WERI-Rb-1 (cell line): ENCODE results near the gene ZNF444.
A peak's percentile ranks its signal among the peaks of the same experiment; 100 is the strongest.
"Not testable (repeated sequence)": the region's sequence is repeated elsewhere in the genome, so short reads cannot be mapped to it uniquely, and the experiment has no call there.

Experiments
- DNase-seq: peaks from one replicate; pipeline ENCODE4 v3.0.0-alpha.2; 2020
- H3K27ac ChIP-seq: fragments of 250-450 bp; sonication (Bioruptor Pico); 2 replicates; pipeline ENCODE4 v1.5.1; 2020; ENCODE audit warnings: mild to moderate bottlenecking, moderate library complexity
- H3K27me3 ChIP-seq: fragments of 250-450 bp; sonication (Bioruptor Pico); 2 replicates; pipeline ENCODE4 v1.5.1; 2021; ENCODE audit warnings: mild to moderate bottlenecking, low read depth, moderate library complexity; ENCODE audit not compliant: insufficient read depth, severe bottlenecking
- H3K36me3 ChIP-seq: fragments of 250-450 bp; sonication (Bioruptor Pico); 2 replicates; pipeline ENCODE4 v1.5.1; 2020; ENCODE audit warnings: mild to moderate bottlenecking, moderate library complexity
- H3K4me3 ChIP-seq: 2 replicates; pipeline ENCODE4 v1.5.1; 2011; ENCODE audit warnings: low read depth, mild to moderate bottlenecking, control low read depth, low read length
- H3K9me3 ChIP-seq: fragments of 250-450 bp; sonication (Bioruptor Pico); 2 replicates; pipeline ENCODE4 v1.5.1; 2021; ENCODE audit warnings: mild to moderate bottlenecking, moderate library complexity; ENCODE audit not compliant: severe bottlenecking
- CTCF ChIP-seq: IDR thresholded peaks from 2 replicates; pipeline ENCODE4 v1.5.1; 2011; ENCODE audit warnings: low read depth, mild to moderate bottlenecking, control low read depth, inconsistent platforms, low read length

ZNF444 gene

GRCh38 chr19:56193981-56194640 is 53.0 kb downstream of the ZNF444 start:
- H3K27me3 ChIP-seq: no peaks in the 10 kb centered on the region
- TF ChIP-seq CTCF: no peak
- peak overlapping the region; percentile 29 for H3K4me3 ChIP-seq
- DNase-seq: peak; percentile 60
- H3K27ac ChIP-seq: peak overlapping the region; percentile 56
- H3K9me3 ChIP-seq: no peaks in the 10 kb centered on the region
- H3K36me3 ChIP-seq: no peaks in the 10 kb centered on the region

DNA sequence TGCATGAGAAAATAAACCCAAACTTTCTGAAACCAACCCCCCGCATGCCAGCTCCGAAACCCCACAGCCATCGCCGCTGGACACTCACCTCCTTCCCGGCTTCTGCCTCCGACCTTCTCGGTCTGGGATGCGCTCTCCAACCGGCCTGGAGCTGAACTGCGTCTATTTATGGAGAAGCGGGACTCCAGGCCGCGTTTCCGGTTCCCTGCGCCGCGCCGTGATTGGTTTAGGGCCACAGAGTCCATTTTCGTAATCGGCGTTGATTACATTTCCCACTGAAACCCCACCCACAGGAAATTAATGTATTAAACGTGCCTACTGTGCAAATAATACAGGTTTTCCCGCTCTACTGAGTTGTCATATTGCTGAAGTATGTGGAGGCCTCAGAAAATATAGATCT is 56.6 kb downstream of the ZNF444 start, which contains the start of gene ZSCAN5B:
Gene ZSCAN5B, minus strand, starts transcription at position 138 of the 400 bp plus-strand sequence. CDS start 4,731 bp downstream, outside the sequence.
- H3K27me3 ChIP-seq, H3K4me3 ChIP-seq, H3K27ac ChIP-seq, DNase-seq, H3K36me3 ChIP-seq, H3K9me3 ChIP-seq: not testable (repeated sequence)

DNA sequence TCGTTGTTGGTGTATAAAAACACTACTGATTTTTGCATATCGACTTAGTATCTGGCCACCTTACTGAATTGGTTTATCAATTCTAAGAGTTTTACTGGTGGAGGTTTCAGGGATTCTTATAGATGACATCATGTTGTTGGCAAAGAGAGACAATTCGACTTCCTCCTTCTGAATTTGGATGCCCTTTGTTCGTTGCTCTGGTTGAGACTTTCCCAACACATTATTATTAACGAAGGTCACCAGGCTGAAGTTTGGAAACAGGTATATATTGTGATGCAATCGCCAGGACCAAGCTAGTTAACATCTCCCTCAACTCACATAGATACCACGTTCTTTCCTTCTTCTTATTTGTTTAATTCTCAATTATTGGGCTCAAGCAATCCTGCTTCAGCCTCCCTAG is 58.6 kb downstream of the ZNF444 start:
- Histone ChIP-seq H3K36me3 (no peaks in the 10 kb centered on the region), H3K4me3 (no peak overlapping the region), H3K9me3 (no peaks in the 10 kb centered on the region), H3K27me3 (no peaks in the 10 kb centered on the region), H3K27ac (no peak overlapping the region)
- no peak for TF ChIP-seq CTCF
- no peak for DNase-seq

GRCh38 chr19:56201973-56202372 is 60.9 kb downstream of the ZNF444 start, which contains the start of gene ZSCAN5C:
ZSCAN5C (plus strand) TSS chr19:56202273; CDS start chr19:56205914, 3,641 bp downstream.
- Histone ChIP-seq H3K36me3 (no peaks in the 10 kb centered on the region), H3K9me3 (no peaks in the 10 kb centered on the region), H3K4me3 (no peak within 1 kb of the TSS), H3K27me3 (no peaks in the 10 kb centered on the region), H3K27ac (no peak within 1 kb of the TSS)
- no peak for TF ChIP-seq CTCF
- DNase-seq: no peak

- H3K27ac ChIP-seq, H3K4me3 ChIP-seq, DNase-seq, H3K9me3 ChIP-seq, H3K36me3 ChIP-seq, H3K27me3 ChIP-seq: not testable (repeated sequence)
Measured at GRCh38 chr19:56207581-56207980, 66.5 kb downstream of the ZNF444 start.

DNA sequence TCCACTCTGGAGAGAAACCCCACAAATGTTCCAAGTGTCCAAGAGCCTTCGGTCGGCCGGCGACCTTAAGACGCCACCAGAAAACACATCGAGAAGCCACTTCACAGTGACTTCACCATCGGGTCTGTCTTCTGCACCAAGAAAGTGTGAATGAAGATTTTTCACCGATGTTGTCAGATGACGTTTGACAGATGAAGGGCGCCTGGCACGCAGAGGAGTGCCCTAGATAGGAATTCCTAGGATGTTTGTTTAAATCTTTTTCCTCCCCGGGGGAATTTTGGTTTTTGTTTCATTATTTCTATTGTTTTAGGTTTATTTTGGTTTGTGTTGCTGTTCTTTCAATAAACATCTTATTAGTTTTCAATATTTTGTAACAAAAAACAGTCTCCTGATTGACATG is 68.0 kb downstream of the ZNF444 start:
- Histone ChIP-seq H3K9me3 (no peaks in the 10 kb centered on the region), H3K4me3 (no peak overlapping the region), H3K27me3 (no peaks in the 10 kb centered on the region), H3K27ac (no peak overlapping the region), H3K36me3 (no peaks in the 10 kb centered on the region)
- no peak for TF ChIP-seq CTCF
- no peak for DNase-seq

DNA sequence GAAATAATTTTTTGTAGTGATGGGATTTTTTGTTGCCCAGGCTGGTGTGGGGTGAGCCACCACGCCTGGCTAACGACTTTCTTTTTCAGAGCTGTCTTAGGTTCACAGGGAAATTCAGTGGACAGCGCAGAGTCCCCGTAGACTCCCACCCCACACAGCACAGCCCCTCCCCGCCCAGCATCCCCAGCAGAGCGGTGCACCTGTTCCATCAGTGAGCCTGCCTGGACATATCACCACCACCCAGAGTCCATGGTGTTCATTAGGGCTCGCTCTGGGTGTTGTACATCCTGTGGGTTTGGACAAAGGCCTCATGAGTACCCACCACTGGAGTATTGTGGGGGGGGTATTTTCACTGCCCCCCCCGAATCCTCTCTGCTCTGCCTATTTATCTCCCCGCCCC is 68.9 kb downstream of the ZNF444 start:
- not testable (repeated sequence) for H3K27ac ChIP-seq, H3K9me3 ChIP-seq, H3K36me3 ChIP-seq, H3K27me3 ChIP-seq, DNase-seq, H3K4me3 ChIP-seq
